Measurements from ENCODE around the gene DNAJB6. TPM values are rescaled to one million over a fixed set of nuclear protein-coding genes. Genes with fewer than 3 reads are reported as not detected.

The DNAJB6 gene
- total RNA-seq, 4 donors from 2014 or later, result 179 to 254 (median 212) TPM

- DNase-seq (ENCODE audit: low spot score in 2 of 2), result no peak
- intact Hi-C loops (cut with DNase I; ENCODE audit: low total_unique reads), result no loop called here
- TF ChIP-seq POLR2A (IDR thresholded peaks at IDR 0.05), result no peak
- TF ChIP-seq CTCF (IDR thresholded peaks at IDR 0.05), result no peak
- WGBS, 2 donors, result 86 to 88% methylated on average over 8 of the region's 8 CpGs
- no peak overlapping the region for H3K4me3 ChIP-seq (ENCODE audit: low read depth, poor library complexity, severe bottlenecking)
Observed at GRCh38 chr7:157419035-157419293, 82.2 kb downstream of the DNAJB6 start.

GRCh38 chr7:157422279-157422678 is 85.5 kb downstream of the DNAJB6 start:
- intact Hi-C loops (cut with DNase I; ENCODE audit: low total_unique reads), result no loop called here
- TF ChIP-seq CTCF (IDR thresholded peaks at IDR 0.05), result no peak
- no peak for TF ChIP-seq POLR2A (IDR thresholded peaks at IDR 0.05)
- 85 to 93% methylated on average over 17 to 23 of the region's 23 CpGs for whole genome bisulfite sequencing, 2 donors
- no peak for DNase-seq (ENCODE audit: low spot score in 2 of 2)
- H3K4me3 ChIP-seq (ENCODE audit: low read depth, poor library complexity, severe bottlenecking), result no peak overlapping the region

GRCh38 chr7:157423348-157423747 is 86.5 kb downstream of the DNAJB6 start:
- 64 to 72% methylated on average over 12 of the region's 12 CpGs for WGBS, 2 donors
- TF ChIP-seq CTCF (IDR thresholded peaks at IDR 0.05) (no peak), POLR2A (IDR thresholded peaks at IDR 0.05) (no peak)
- no peak for DNase-seq (ENCODE audit: low spot score in 2 of 2)

GRCh38 chr7:157423886-157424565 is 87.2 kb downstream of the DNAJB6 start:
- H3K4me3 ChIP-seq (ENCODE audit: low read depth, poor library complexity, severe bottlenecking), result no peak overlapping the region
- 77 to 84% methylated on average over 20 to 31 of the region's 31 CpGs for WGBS, 2 donors
- intact Hi-C loops (cut with DNase I; ENCODE audit: low total_unique reads), result no loop called here
- no peak for DNase-seq (ENCODE audit: low spot score in 2 of 2)
- TF ChIP-seq CTCF (IDR thresholded peaks at IDR 0.05) (no peak), POLR2A (IDR thresholded peaks at IDR 0.05) (no peak)

More at GRCh38 chr7:157423348-157423747, 86.5 kb downstream of the DNAJB6 start:
- intact Hi-C loops (cut with DNase I; ENCODE audit: low total_unique reads), result no loop called here
- no peak overlapping the region for H3K4me3 ChIP-seq (ENCODE audit: low read depth, poor library complexity, severe bottlenecking)

- TF ChIP-seq POLR2A (IDR thresholded peaks at IDR 0.05) (no peak), CTCF (IDR thresholded peaks at IDR 0.05) (no peak)
- no peak for DNase-seq (ENCODE audit: low spot score in 2 of 2)
- 61 to 78% methylated on average over 12 to 18 of the region's 18 CpGs for WGBS, 2 donors
- intact Hi-C loops (cut with DNase I; ENCODE audit: low total_unique reads), result no loop called here
- no peak overlapping the region for H3K4me3 ChIP-seq (ENCODE audit: low read depth, poor library complexity, severe bottlenecking)
Observed at GRCh38 chr7:157425137-157425731, 88.4 kb downstream of the DNAJB6 start.

GRCh38 chr7:157425761-157426160 is 89.0 kb downstream of the DNAJB6 start:
- no peak for TF ChIP-seq POLR2A (IDR thresholded peaks at IDR 0.05)
- no peak for TF ChIP-seq CTCF (IDR thresholded peaks at IDR 0.05)
- no peak for DNase-seq (ENCODE audit: low spot score in 2 of 2)
- 79 to 89% methylated on average over 15 to 19 of the region's 19 CpGs for WGBS, 2 donors
- no peak overlapping the region for H3K4me3 ChIP-seq (ENCODE audit: low read depth, poor library complexity, severe bottlenecking)
- intact Hi-C loops (cut with DNase I; ENCODE audit: low total_unique reads), result no loop called here

Measured in lower leg skin (tissue), 4 donors.